ENCODE data around the gene SEC61A1. TPM values are rescaled to one million over a fixed set of nuclear protein-coding genes. Genes with fewer than 3 reads are reported as not detected.

Gene SEC61A1
- total RNA-seq, 1 experiment from 2014 or later = 246 TPM

GRCh38 chr3:128081846-128082245 lies 29.6 kb downstream of the SEC61A1 start:
- no peaks in the 10 kb centered on the region for H3K27me3 ChIP-seq (ENCODE audit: control insufficient read depth, insufficient read depth, low read length)
- POLR2A ChIA-PET = no interaction called here
- no TSS peak for BruUV-seq (replicated peaks)
- no peaks in the 10 kb centered on the region for H3K4me1 ChIP-seq (ENCODE audit: control insufficient read depth, insufficient read depth, low read length)
- H3K36me3 ChIP-seq (ENCODE audit: control insufficient read depth, insufficient read depth, low read length) = peaks cover 11% of the 10 kb centered on the region; the same call in 1 of the 2 replicates
- CTCF ChIA-PET = no interaction called here
- DNase-seq (ENCODE audit: low read depth, low spot score) (no peak), ATAC-seq (no peak)
- TF ChIP-seq POLR2AphosphoS5 (IDR thresholded peaks at IDR 0.05; ENCODE audit: low read depth, low read length) (no peak), SIN3A (IDR thresholded peaks at IDR 0.05; ENCODE audit: borderline replicate concordance, insufficient read depth, low read depth, low read length) (no peak), CTCF (IDR thresholded peaks at IDR 0.05) (no peak), REST (IDR thresholded peaks at IDR 0.05; ENCODE audit: insufficient read depth in 1 of 2, low read depth in 2 of 2, low read length in 1 of 2) (no peak), TCF7L2 (IDR thresholded peaks at IDR 0.05; ENCODE audit: low read depth, low read length) (no peak)
- no peak overlapping the region for H3K27ac ChIP-seq (ENCODE audit: low read length)
- H3K4me3 ChIP-seq (ENCODE audit: low read depth in 2 of 2, low read length in 2 of 2) = no peak overlapping the region
- intact Hi-C loops (cut with micrococcal nuclease; ENCODE audit: unreplicated experiment) (no loop called here), in situ Hi-C loops (cut with HindIII; ENCODE audit: low pct_unique_long_range_greater_than_20kb, low sequenced_read_pairs) (no loop called here)
- H3K9me3 ChIP-seq (ENCODE audit: control insufficient read depth, insufficient read depth, low read depth, low read length) = no peaks in the 10 kb centered on the region

GRCh38 chr3:128082546-128082945 lies 30.3 kb downstream of the SEC61A1 start:
- H3K27me3 ChIP-seq (ENCODE audit: control insufficient read depth, insufficient read depth, low read length) = no peaks in the 10 kb centered on the region
- TF ChIP-seq CTCF (IDR thresholded peaks at IDR 0.05) (no peak), POLR2AphosphoS5 (IDR thresholded peaks at IDR 0.05; ENCODE audit: low read depth, low read length) (no peak), REST (IDR thresholded peaks at IDR 0.05; ENCODE audit: insufficient read depth in 1 of 2, low read depth in 2 of 2, low read length in 1 of 2) (no peak), SIN3A (IDR thresholded peaks at IDR 0.05; ENCODE audit: borderline replicate concordance, insufficient read depth, low read depth, low read length) (no peak), TCF7L2 (IDR thresholded peaks at IDR 0.05; ENCODE audit: low read depth, low read length) (no peak)
- H3K4me1 ChIP-seq (ENCODE audit: control insufficient read depth, insufficient read depth, low read length) = no peaks in the 10 kb centered on the region
- BruUV-seq (replicated peaks) = no TSS peak
- ChIA-PET POLR2A (no interaction called here), CTCF (no interaction called here)
- peaks cover 11% of the 10 kb centered on the region; the same call in 1 of the 2 replicates for H3K36me3 ChIP-seq (ENCODE audit: control insufficient read depth, insufficient read depth, low read length)
- H3K27ac ChIP-seq (ENCODE audit: low read length) = no peak overlapping the region
- DNase-seq (ENCODE audit: low read depth, low spot score) = no peak
- ATAC-seq = no peak
- H3K9me3 ChIP-seq (ENCODE audit: control insufficient read depth, insufficient read depth, low read depth, low read length) = no peaks in the 10 kb centered on the region
- no peak overlapping the region for H3K4me3 ChIP-seq (ENCODE audit: low read depth in 2 of 2, low read length in 2 of 2)
- in situ Hi-C loops (cut with HindIII; ENCODE audit: low pct_unique_long_range_greater_than_20kb, low sequenced_read_pairs) = no loop called here
- intact Hi-C loops (cut with micrococcal nuclease; ENCODE audit: unreplicated experiment) = no loop called here
